Renal cortex interstitium (tissue), 11 donors: ENCODE results near the gene SPTBN1. TPM values are rescaled to one million over a fixed set of nuclear protein-coding genes. Genes with fewer than 3 reads are reported as not detected.

Experiments
- DNase-seq, 11 donors: peaks; one replicate each; pipeline ENCODE4 v3.0.0-alpha.2; 2013; ENCODE audit warnings: low read depth in 9 of 11, low spot score in 4 of 11; ENCODE audit errors: extremely low read depth in 1 of 11
- polyA plus RNA-seq, 3 donors: library from polyadenylated mRNA; unstranded; fragments of 120-200 nt; gene quantifications; one replicate each; pipeline ENCODE4 v1.2.1, GENCODE V29; 2013; ENCODE audit not compliant: insufficient read length in 3 of 3

SPTBN1 gene
- polyA plus RNA-seq, 3 donors: 237 to 254 (median 240) TPM

- DNase-seq: no peak
Observed at GRCh38 chr2:54534625-54535024, 78.5 kb downstream of the SPTBN1 start.

DNA sequence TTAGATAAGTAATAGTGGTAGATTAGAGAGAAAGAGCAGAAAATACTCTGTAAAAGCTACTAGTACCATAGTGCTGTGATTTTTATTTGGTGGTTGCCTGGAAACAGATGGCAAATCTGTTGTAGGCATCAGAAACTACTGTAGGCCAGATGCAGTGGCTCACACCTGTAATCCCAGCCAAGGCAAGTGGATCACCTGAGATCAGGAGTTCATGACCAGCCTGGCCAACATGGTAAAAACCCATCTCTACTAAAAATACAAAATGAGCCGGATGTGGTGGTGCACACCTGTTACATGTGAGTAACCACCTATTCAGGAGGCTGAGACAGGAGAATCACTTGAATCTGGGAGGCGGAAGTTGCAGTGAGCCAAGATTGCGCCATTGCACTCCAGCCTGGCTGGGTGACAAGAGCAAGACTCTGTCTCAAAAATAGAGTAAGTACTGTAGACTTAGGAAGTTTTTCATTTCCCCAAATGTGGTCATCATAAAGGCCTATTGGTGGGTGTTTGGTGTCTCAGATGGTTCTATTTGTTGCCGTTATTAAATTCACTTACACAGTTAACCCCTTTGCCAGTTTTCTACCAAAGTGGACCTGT is 79.6 kb downstream of the SPTBN1 start:
- no peak for DNase-seq

DNA sequence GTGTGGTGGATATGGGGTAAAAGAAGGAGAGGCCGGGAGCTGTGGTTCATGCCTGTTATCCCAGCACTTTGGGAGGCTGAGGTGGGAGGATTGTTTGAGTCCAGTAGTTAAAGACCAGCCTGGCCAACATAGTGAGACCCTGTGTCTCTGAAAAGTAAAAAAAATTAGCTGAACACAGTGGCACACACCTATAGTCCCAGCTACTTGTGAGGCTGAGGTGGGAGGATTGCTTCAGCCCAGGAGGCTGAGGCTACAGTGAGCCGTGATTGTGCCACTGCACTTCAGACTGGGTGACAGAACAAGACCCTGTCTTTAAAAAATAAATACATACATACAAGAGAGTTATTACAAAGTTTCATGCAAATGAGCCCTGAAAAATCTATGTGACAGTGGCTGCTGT is 80.6 kb downstream of the SPTBN1 start:
- DNase-seq: no peak

DNA sequence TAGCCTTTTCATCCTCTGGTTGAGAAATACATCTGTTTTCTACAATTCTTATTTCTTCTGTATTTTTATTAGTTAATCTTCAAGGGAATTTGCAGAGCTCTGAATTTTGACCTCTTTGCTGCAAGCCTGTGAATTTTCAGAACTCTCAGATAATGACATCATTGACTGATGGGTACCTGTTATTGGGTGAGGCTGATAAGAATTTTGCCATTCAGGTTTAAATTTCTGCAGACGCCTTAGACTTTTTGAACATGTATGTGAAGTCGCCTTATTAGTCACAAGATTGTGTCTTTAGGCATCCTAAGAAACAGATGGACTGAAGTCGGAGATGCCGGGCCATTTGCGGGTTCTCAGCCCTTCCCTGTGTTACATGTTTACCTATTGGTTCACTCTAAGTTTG is 82.4 kb downstream of the SPTBN1 start:
- no peak for DNase-seq

GRCh38 chr2:54539683-54540082 is 83.6 kb downstream of the SPTBN1 start:
- DNase-seq: no peak

DNA sequence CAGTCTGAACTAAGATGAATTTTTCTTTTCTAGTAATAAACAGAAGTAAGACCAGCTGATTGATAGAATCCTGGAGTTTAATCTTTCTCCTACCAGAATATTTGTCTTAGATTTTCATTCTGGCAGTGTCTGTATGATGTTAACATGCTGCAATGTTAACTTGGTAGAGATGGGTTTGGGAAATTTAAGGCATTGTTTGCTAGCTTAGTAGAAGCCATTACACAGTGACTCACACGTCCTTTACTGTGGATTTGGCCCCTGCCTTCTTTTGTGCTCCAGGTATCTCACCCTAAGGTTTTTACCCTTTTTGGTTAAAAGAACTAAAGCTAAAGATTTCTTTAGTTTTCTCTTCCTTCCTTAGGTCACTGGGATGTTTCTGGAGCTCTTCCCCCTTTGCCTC is 84.1 kb downstream of the SPTBN1 start:
- DNase-seq: no peak

DNA sequence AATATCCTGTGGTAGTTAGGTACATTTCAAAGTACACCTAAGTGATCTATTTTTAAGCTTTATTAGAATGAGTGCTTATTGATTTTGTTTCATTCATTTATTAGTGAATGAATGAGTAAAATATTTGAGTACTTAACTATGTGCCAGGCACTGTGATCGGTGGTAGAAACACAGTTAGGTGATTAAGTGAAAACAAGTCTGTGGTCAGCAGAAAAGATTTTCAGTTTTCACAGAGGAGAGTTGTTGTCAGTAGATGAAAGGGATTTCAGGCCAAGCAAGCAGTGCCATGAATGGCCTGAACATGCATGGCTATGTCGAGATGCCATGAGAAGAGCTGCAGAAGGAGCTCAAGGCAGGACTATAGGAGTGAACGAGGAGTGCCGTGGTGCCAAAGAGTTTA is 85.9 kb downstream of the SPTBN1 start:
- DNase-seq: no peak

DNA sequence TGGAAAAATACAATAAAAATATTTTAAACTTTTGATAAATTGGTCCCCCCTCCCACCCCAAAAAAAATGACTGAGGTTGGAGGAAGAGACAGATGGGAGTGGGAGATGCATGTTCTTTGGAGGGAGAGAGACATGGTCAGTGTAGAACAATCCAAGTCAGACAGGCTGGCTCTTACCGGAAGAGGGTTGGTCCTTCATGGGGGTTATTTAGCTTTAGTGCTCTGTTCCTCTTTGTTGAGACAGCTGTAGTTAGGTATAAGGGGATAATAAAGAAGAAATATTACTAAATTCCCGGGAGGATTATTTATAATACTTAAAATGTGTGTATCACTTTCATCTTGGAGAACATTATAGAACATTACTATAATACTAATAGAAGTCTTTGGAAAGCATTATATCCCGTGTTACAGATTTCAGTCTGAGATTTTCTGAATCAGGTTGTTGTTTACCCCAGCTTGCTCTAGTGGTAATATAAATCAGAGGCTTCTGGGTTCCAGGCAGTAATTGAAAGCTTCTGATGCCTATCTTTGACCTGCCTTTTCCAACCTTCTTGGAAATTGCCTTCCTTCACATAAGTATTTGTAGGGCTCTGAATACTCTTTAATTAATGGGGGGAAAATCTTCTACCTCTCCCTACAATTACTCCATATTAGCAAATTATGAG is 87.7 kb downstream of the SPTBN1 start:
- DNase-seq: no peak

GRCh38 chr2:54545702-54546450 is 89.7 kb downstream of the SPTBN1 start:
- no peak for DNase-seq

DNA sequence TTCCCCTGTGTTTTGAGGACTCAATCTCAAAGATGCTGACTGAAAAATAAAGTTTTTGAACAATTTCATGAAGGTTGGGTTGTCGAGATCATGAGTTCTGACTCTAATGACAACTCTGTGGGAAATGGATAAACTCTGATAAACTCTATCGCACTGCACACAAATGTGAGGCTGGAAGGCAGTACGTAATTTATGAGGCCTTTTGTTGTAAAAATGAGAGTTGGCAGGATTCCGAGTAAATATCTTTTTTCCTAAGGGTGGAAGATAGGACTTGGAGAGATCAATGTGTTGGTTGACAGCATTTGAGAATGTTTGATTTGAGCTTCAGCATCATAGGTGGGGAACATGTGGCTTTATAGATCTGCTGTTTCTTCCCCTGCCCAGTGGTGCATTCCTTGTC is 90.4 kb downstream of the SPTBN1 start:
- DNase-seq: no peak

- no peak for DNase-seq
Observed at GRCh38 chr2:54546923-54547720, 91.0 kb downstream of the SPTBN1 start.

- DNase-seq: no peak
Observed at GRCh38 chr2:54549430-54549829, 93.3 kb downstream of the SPTBN1 start.

DNA sequence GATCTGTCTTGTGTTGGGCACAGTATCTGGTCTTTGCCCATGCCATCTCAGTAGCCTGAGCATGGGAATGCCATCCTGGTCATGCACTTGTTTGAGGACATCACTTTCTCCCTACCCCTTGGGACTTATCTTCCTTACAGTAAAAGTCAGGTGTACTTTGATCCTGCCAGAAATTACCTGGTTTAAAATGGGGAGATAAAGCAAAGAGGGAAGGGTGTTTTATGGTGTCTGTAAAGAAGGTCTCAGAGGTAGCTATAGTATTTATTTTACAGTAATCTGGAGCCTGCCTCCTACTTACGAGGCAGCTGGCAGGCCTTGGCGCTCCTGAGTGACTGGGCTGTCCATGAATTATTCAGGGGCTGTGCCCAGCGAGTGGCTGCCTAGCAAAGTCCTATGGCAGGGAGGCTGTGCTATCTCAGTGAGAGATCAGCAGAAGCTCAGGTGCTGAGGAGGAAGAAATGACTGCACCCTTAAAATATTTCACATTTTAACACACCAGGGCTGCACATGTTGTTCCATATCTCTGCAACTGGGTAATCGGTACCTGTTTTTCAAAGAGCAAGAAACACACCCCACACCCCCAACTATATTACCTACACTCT is 93.9 kb downstream of the SPTBN1 start:
- DNase-seq: no peak

DNA sequence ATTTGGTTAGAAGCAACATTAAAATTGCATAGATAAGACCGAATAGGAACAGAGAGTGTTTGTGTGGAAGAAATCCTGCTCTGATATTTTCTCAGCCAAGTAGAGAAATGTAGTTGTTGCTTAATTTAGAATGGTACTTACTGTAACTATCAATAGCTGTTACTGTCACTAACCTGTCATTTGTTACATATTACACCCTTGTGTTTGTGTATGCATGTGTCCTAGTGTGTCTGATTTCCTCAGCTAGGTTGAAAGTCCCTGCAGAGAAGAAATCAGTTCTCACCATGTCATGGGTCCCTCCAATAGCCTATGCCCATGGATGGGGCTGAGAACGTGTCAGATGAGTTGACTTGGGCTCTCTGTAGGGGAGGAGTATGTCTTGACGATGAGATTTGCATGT is 94.4 kb downstream of the SPTBN1 start:
- no peak for DNase-seq

DNA sequence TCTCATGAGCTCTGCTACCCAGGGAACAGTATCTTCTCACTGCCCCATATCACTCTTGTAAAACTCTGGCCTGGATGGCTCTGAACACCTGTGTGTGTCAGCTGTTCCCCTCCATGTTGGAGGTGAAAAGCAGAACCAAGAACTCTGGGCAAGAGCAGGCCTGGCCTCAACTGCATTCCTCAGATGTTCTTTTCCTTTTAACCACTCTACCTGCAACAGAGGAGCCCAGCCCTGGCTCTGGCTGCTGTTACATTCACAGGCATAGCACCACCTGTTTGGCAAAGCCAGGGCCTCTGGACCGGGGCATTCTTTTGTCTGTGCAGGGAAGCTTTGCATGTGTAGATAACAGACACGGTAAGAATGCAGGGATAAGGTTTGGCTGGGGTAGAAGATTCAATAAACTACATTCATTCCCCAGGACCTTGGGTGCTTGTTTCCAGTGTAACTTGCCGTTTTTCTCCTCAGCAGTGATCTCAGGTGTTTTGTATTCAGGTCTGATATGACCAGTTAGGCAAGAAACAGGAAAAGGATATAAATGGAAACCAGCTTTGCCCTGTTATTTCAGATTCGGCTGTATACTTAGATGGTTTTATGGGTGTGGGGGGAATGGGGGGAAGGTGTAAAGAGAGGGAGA is 95.1 kb downstream of the SPTBN1 start:
- no peak for DNase-seq

GRCh38 chr2:54553075-54553474 is 96.9 kb downstream of the SPTBN1 start:
- no peak for DNase-seq

DNA sequence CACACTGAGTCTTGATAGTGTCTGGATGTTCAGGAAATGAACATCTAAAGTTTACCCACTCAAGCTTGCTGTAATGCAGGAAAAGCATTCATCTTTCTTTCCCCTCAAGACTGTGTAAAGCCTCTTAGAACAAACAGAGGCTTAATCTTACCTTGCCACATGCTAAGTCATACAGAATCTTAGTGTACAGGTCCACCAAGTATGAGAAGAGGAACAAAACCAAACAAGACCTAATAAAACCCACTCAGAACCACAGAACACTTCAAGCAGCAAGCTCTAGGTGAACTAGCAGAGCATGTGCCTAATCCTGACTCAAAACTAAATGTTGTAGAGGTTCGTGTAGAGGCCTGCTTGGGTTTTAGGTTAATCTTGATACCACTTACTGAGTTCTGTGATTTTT is 97.6 kb downstream of the SPTBN1 start:
- no peak for DNase-seq

DNA sequence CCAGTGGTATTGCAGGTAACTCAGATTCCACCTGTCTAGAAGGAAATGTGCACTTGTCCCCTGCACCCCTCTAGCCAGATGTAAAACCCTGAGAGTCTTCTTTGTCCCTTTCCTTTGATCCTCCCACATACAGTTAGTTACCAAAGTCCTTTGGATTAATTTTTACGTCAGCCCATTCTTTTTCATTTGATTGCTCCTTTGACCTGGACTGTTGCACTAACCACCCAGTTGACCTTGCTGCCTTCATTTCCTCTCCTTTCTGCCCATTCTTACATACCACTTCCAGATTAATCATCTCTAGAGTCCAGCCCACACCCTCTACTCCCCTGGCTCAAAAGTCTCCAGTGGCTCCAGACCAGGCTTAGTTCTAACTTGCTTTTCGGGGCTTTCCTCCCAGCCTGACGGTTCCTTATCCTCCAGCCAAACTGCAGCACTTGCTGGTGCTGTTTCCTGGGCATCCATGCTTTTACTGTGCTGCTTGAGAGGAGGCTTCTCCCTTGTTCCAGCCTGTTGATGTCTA is 99.3 kb downstream of the SPTBN1 start:
- DNase-seq: no peak
